Activated CD4-positive, alpha-beta T cell treated with anti-CD3 and anti-CD28 coated beads, Interleukin-2, amount 10 ng/mL, durations not matched to agents 7 days and 5 days (primary cell): Measurements from ENCODE around the gene FGGY. TPM values are rescaled to one million over a fixed set of nuclear protein-coding genes. Genes with fewer than 3 reads are reported as not detected.

Experiments
- CTCF ChIA-PET: fragments of 350-600 bp; sonication (Branson Sonifier 250); formaldehyde crosslinking; loops from one replicate; lab custom pipeline; 2021; ENCODE audit warnings: antibody characterized with exemption; lab: Charles Lee
- POLR2A ChIA-PET: fragments of 350-600 bp; sonication (Branson Sonifier 250); formaldehyde crosslinking; loops from one replicate; lab custom pipeline; 2021; ENCODE audit warnings: antibody characterized with exemption; lab: Charles Lee
- DNase-seq: peaks from one replicate; pipeline ENCODE4 v3.0.0-alpha.2; 2020
- H3K27ac Mint-ChIP-seq: one replicate; pipeline ENCODE4 v1.8.0; 2021; ENCODE audit warnings: mild to moderate bottlenecking, moderate library complexity, mixed read lengths
- H3K27me3 Mint-ChIP-seq: one replicate; pipeline ENCODE4 v1.8.0; 2021; ENCODE audit warnings: mixed read lengths
- H3K36me3 Mint-ChIP-seq: one replicate; pipeline ENCODE4 v1.8.0; 2021; ENCODE audit warnings: low read depth, mixed read lengths
- H3K4me1 Mint-ChIP-seq: one replicate; pipeline ENCODE4 v1.8.0; 2021; ENCODE audit warnings: mixed read lengths
- H3K4me3 Mint-ChIP-seq: one replicate; pipeline ENCODE4 v1.8.0; 2021; ENCODE audit warnings: mild to moderate bottlenecking, moderate library complexity, mixed read lengths
- H3K9me3 Mint-ChIP-seq: one replicate; pipeline ENCODE4 v1.8.0; 2021; ENCODE audit warnings: mixed read lengths
- total RNA-seq, 2 experiments: library from RNA; stranded (reverse); gene quantifications; one replicate each; pipeline ENCODE4 v1.2.3, GENCODE V29; 2021

FGGY gene
- total RNA-seq, 2 experiments from 2014 or later = 3.3 to 5.5 TPM

DNA sequence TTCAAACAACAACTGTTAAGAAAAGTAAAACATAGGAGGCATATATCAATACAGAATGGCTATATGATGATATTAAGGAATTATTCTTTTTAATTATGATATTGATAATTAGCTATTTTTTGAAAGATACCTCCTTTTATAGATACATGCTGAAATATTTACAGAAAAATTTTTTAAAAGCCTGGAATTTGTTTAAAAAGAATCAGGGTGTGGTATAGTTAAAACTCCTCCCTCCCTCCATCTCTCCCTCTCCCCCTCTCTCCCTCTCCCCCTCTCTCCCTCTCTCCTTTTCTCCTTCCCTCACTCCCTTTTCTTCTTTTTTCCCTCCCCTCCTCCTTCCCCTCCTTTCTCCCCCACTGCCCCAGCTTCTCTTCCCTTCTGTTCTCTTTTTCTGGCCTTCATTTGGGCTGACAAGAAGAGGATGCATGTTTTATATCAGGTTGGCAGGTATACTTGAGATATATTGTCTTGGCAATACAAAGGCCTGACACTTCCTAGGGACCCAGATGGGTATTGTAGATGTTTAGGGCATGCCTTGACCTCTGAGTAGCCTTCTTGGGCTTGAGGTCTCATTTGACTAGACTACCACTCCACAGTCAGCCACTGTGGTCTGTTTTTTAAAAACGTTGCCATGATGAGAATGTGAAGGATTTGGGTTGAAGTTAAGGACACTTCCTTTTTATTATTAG is 124.5 kb downstream of the FGGY start:
- Mint-ChIP-seq H3K4me1 (no peaks in the 10 kb centered on the region), H3K27me3 (no peaks in the 10 kb centered on the region), H3K4me3 (no peak overlapping the region), H3K27ac (no peak overlapping the region), H3K36me3 (no peaks in the 10 kb centered on the region), H3K9me3 (no peaks in the 10 kb centered on the region)
- no peak for DNase-seq
- ChIA-PET POLR2A (no interaction called here), CTCF (no interaction called here)

GRCh38 chr1:59422921-59423575 is 126.2 kb downstream of the FGGY start:
- H3K9me3 Mint-ChIP-seq = no peaks in the 10 kb centered on the region
- CTCF ChIA-PET = interaction anchor here (0.8 kb wide), 1 partner anchor 9 kb away, joined by 3 read pairs; no protein-coding TSS in a partner anchor
- H3K4me1 Mint-ChIP-seq = no peaks in the 10 kb centered on the region
- H3K36me3 Mint-ChIP-seq = no peaks in the 10 kb centered on the region
- POLR2A ChIA-PET = no interaction called here
- no peak for DNase-seq
- H3K4me3 Mint-ChIP-seq = no peak overlapping the region
- no peak overlapping the region for H3K27ac Mint-ChIP-seq
- H3K27me3 Mint-ChIP-seq = no peaks in the 10 kb centered on the region

GRCh38 chr1:59427155-59427554 is 130.3 kb downstream of the FGGY start:
- Mint-ChIP-seq H3K4me1 (no peaks in the 10 kb centered on the region), H3K27ac (no peak overlapping the region)
- CTCF ChIA-PET = interaction anchor here (0.6 kb wide), 1 partner anchor 244 kb away, joined by 4 read pairs; no protein-coding TSS in a partner anchor

DNA sequence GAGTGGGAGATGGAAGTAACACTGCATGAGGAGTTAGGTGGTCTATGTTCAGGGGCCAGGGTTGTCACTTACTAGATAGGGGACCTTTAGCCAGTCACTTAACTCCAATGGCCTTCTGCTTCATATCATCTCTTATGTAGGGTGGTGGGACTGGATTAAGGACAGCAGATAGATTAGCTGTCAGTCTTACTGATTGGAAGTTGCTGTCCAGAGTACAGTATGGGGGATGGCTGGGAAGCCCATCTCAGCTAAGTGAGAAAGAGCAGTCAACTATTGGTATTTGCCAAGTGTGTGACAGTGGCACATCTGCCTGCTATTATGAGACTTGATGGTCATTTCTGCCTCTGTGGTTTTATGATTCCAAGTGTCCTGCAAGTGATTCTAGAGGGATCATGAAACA is 130.9 kb downstream of the FGGY start:
- ChIA-PET POLR2A (no interaction called here), CTCF (no interaction called here)

More at GRCh38 chr1:59427155-59427554, 130.3 kb downstream of the FGGY start:
- no peaks in the 10 kb centered on the region for H3K27me3 Mint-ChIP-seq
- H3K4me3 Mint-ChIP-seq = no peak overlapping the region
- H3K36me3 Mint-ChIP-seq = no peaks in the 10 kb centered on the region
- H3K9me3 Mint-ChIP-seq = no peaks in the 10 kb centered on the region
- POLR2A ChIA-PET = no interaction called here
- no peak for DNase-seq

GRCh38 chr1:59428828-59429227 is 131.9 kb downstream of the FGGY start:
- Mint-ChIP-seq H3K4me3 (no peak overlapping the region), H3K27me3 (no peaks in the 10 kb centered on the region), H3K9me3 (no peaks in the 10 kb centered on the region), H3K4me1 (peaks cover 2% of the 10 kb centered on the region), H3K27ac (no peak overlapping the region), H3K36me3 (no peaks in the 10 kb centered on the region)
- DNase-seq = no peak
- ChIA-PET CTCF (no interaction called here), POLR2A (no interaction called here)

More for the DNA sequence above, 130.9 kb downstream of the FGGY start:
- Mint-ChIP-seq H3K27ac (no peak overlapping the region), H3K4me3 (no peak overlapping the region), H3K27me3 (no peaks in the 10 kb centered on the region), H3K9me3 (no peaks in the 10 kb centered on the region), H3K4me1 (peaks cover 2% of the 10 kb centered on the region), H3K36me3 (no peaks in the 10 kb centered on the region)
- DNase-seq = no peak

DNA sequence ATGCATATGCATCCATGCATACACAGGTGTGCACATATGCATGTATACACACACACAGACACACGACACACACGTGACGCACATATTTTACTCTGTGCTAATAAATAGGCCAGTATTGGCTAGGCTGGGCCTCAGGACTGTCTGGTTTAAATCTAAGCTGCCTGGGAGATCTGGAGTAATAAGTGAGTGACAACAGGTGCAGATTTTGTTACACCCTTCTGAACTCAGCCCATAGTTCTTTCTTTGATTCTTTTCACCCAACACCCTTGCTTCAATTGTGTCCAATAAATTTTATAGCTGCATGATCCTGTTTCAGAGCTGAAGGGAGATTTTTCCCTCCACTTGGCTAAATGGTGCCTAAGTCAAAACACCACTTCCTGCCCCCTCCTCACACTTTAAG is 132.8 kb downstream of the FGGY start:
- ChIA-PET POLR2A (no interaction called here), CTCF (no interaction called here)
- Mint-ChIP-seq H3K4me1 (peaks cover 2% of the 10 kb centered on the region), H3K36me3 (no peaks in the 10 kb centered on the region), H3K27ac (no peak overlapping the region), H3K9me3 (no peaks in the 10 kb centered on the region), H3K4me3 (no peak overlapping the region), H3K27me3 (no peaks in the 10 kb centered on the region)
- no peak for DNase-seq

DNA sequence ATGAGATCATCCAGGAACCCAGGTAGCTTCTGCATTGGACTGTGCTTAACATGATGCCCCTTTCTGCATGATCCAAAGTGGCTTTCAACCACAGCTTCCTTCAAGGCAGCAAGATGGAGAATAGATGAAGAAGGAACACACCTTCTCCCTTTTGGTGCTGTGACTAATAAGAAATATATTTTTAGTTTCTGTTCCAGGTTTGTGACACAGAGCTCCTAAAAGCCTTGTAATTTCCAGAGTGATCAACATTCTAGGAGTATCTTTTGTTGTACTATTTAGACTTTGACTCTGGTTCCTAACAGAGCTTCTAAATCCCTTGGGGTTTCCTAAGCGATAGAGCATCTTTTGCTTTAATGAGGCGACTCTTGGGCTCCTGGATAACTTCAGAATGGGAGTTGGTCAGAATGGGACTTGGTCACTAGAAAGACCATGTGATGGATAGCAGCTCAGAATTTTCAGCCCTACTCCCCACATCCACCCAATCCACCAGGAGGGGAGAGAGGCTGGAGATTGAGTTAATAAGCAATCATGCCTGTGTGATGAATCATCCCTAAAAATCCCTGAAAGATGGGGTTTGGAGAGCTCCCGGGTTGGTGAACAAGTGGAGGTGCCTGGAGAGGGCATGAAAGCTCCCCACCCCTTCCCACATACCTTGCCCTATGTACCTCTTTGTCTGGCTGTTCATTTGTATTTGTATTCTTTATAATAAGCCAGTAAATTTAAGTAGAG is 134.8 kb downstream of the FGGY start:
- DNase-seq = no peak
- Mint-ChIP-seq H3K27me3 (no peaks in the 10 kb centered on the region), H3K27ac (no peak overlapping the region), H3K36me3 (no peaks in the 10 kb centered on the region), H3K9me3 (no peaks in the 10 kb centered on the region), H3K4me3 (no peak overlapping the region), H3K4me1 (peaks cover 2% of the 10 kb centered on the region)
- ChIA-PET POLR2A (no interaction called here), CTCF (interaction anchor here (1.2 kb wide), 1 partner anchor 9 kb away, joined by 3 read pairs; no protein-coding TSS in a partner anchor)

- no peak overlapping the region for H3K27ac Mint-ChIP-seq
- H3K27me3 Mint-ChIP-seq = no peaks in the 10 kb centered on the region
- DNase-seq = no peak
- H3K9me3 Mint-ChIP-seq = no peaks in the 10 kb centered on the region
- H3K4me1 Mint-ChIP-seq = peaks cover 2% of the 10 kb centered on the region
- H3K4me3 Mint-ChIP-seq = no peak overlapping the region
- H3K36me3 Mint-ChIP-seq = no peaks in the 10 kb centered on the region
- ChIA-PET POLR2A (no interaction called here), CTCF (interaction anchor here (1.1 kb wide), 1 partner anchor 733 kb away, joined by 3 read pairs; the partner anchor contains the start of gene MYSM1)
These were observed 135.9 kb downstream of the FGGY start for GRCh38 chr1:59432531-59433439.

GRCh38 chr1:59433440-59433813 is 136.5 kb downstream of the FGGY start:
- Mint-ChIP-seq H3K36me3 (no peaks in the 10 kb centered on the region), H3K9me3 (no peaks in the 10 kb centered on the region), H3K27me3 (no peaks in the 10 kb centered on the region), H3K4me1 (peaks cover 2% of the 10 kb centered on the region), H3K27ac (no peak overlapping the region), H3K4me3 (no peak overlapping the region)
- no peak for DNase-seq
- POLR2A ChIA-PET = no interaction called here
- CTCF ChIA-PET = interaction anchor here (1.1 kb wide), 1 partner anchor 734 kb away, joined by 3 read pairs; the partner anchor contains the start of gene MYSM1

DNA sequence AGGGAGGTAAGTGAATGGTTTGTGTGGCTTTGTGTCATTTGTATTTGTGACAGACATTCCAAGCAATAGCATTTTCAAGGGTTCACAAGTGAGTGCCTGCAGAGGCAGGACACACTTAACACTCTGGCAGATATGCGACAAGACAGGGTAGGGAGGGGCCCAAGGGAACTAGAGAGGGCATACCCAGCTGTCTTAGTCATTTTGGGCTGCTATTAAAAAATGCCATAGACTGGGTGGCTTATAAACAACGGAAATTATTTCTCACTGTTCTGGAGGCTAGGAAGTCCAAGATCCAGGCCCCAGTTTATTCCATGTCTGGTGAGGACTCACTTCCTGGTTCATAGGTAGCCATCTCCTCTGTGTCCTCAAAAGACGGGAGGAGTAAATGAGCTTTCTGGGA is 137.4 kb downstream of the FGGY start:
- Mint-ChIP-seq H3K27me3 (no peaks in the 10 kb centered on the region), H3K27ac (no peak overlapping the region), H3K9me3 (no peaks in the 10 kb centered on the region), H3K4me1 (peaks cover 2% of the 10 kb centered on the region), H3K4me3 (no peak overlapping the region), H3K36me3 (no peaks in the 10 kb centered on the region)
- DNase-seq = no peak
- POLR2A ChIA-PET = interaction anchor here (0.6 kb wide), 2 partner anchors 90 to 692 kb away, joined by 3 to 10 read pairs; no protein-coding TSS in a partner anchor
- CTCF ChIA-PET = interaction anchor here (1.2 kb wide), 1 partner anchor 20 kb away, joined by 3 read pairs; no protein-coding TSS in a partner anchor

DNA sequence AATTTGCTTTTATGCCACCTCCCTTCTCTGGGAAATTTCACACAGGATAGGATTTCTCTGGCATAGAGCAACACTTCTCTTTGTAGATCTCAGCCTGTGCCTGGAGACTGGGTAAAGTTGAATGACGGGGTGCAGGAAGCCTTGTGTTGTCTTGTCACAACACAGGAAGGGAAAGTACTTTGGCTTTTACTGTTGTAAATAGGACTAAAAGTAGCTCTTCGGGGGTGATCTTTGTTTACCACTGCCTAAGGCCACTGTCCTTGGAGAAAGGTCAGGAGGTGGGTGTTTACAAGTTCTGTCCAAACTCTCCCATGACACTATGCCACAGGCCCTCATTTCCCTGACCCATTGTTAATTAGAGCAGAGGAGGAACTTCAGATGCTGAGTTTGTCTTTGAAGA is 139.7 kb downstream of the FGGY start:
- ChIA-PET CTCF (no interaction called here), POLR2A (no interaction called here)
- DNase-seq = no peak
- no peaks in the 10 kb centered on the region for H3K36me3 Mint-ChIP-seq
- H3K4me3 Mint-ChIP-seq = no peak overlapping the region
- H3K27ac Mint-ChIP-seq = no peak overlapping the region
- H3K9me3 Mint-ChIP-seq = no peaks in the 10 kb centered on the region
- no peaks in the 10 kb centered on the region for H3K27me3 Mint-ChIP-seq
- peaks cover 2% of the 10 kb centered on the region for H3K4me1 Mint-ChIP-seq

GRCh38 chr1:59438058-59438560 is 141.2 kb downstream of the FGGY start:
- ChIA-PET POLR2A (no interaction called here), CTCF (no interaction called here)
- no peak for DNase-seq
- no peaks in the 10 kb centered on the region for H3K9me3 Mint-ChIP-seq
- H3K36me3 Mint-ChIP-seq = no peaks in the 10 kb centered on the region
- no peak overlapping the region for H3K4me3 Mint-ChIP-seq
- no peaks in the 10 kb centered on the region for H3K27me3 Mint-ChIP-seq
- H3K27ac Mint-ChIP-seq = no peak overlapping the region
- H3K4me1 Mint-ChIP-seq = no peaks in the 10 kb centered on the region
